GM18861 (cell line): Measurements from ENCODE around the gene VPS37C.
"Not testable (repeated sequence)": the region's sequence is repeated elsewhere in the genome, so short reads cannot be mapped to it uniquely, and the experiment has no call there.

Source experiments
- ATAC-seq: cut with Tn5 transposase; IDR thresholded peaks from one replicate; pipeline ENCODE4 v1.9.1; 2021; ENCODE audit not compliant: unreplicated experiment

The VPS37C gene

GRCh38 chr11:61161190-61162091, at the start of gene VPS37C:
Gene VPS37C (minus strand): TSS chr11:61161426. CDS start chr11:61138829, 22,597 bp downstream.
- ATAC-seq = peak; percentile 61

GRCh38 chr11:61210629-61211028, 49.4 kb upstream of the VPS37C start:
- not testable (repeated sequence) for ATAC-seq

GRCh38 chr11:61207636-61208310, 46.5 kb upstream of the VPS37C start:
- ATAC-seq = not testable (repeated sequence)

- ATAC-seq = not testable (repeated sequence)
These were observed 43.4 kb upstream of the VPS37C start for GRCh38 chr11:61204502-61205059.

- ATAC-seq = not testable (repeated sequence)
These were observed 42.6 kb upstream of the VPS37C start for GRCh38 chr11:61203873-61204272.

- ATAC-seq = not testable (repeated sequence)
These were observed 41.9 kb upstream of the VPS37C start, which contains the start of gene PGA3 for GRCh38 chr11:61202950-61203746. Gene PGA3 (plus strand): TSS chr11:61203515. CDS start chr11:61203565, 50 bp downstream.

- no peak for ATAC-seq
These were observed 40.2 kb upstream of the VPS37C start for GRCh38 chr11:61201476-61201875.

GRCh38 chr11:61198948-61199523, 37.8 kb upstream of the VPS37C start:
- no peak for ATAC-seq

- ATAC-seq = no peak
These were observed 37.1 kb upstream of the VPS37C start for GRCh38 chr11:61198361-61198760.

- ATAC-seq = no peak
These were observed 34.5 kb upstream of the VPS37C start for GRCh38 chr11:61195719-61196118.

- no peak for ATAC-seq
These were observed 33.9 kb upstream of the VPS37C start for GRCh38 chr11:61194981-61195695.

GRCh38 chr11:61194169-61194671, 33.0 kb upstream of the VPS37C start:
- ATAC-seq = no peak

GRCh38 chr11:61193596-61193995, 32.4 kb upstream of the VPS37C start:
- no peak for ATAC-seq

GRCh38 chr11:61189933-61190332, 28.7 kb upstream of the VPS37C start:
- no peak for ATAC-seq

GRCh38 chr11:61187505-61188130, 26.4 kb upstream of the VPS37C start:
- ATAC-seq = no peak

- ATAC-seq = no peak
These were observed 25.3 kb upstream of the VPS37C start for GRCh38 chr11:61186504-61186903.

GRCh38 chr11:61183645-61184044, 22.4 kb upstream of the VPS37C start:
- no peak for ATAC-seq

- ATAC-seq = no peak
These were observed 20.3 kb upstream of the VPS37C start for GRCh38 chr11:61181489-61181888.

- ATAC-seq = not testable (repeated sequence)
These were observed 19.0 kb upstream of the VPS37C start for GRCh38 chr11:61180205-61180604.
